ENCODE data around the gene KCNJ4.

The KCNJ4 gene

DNA sequence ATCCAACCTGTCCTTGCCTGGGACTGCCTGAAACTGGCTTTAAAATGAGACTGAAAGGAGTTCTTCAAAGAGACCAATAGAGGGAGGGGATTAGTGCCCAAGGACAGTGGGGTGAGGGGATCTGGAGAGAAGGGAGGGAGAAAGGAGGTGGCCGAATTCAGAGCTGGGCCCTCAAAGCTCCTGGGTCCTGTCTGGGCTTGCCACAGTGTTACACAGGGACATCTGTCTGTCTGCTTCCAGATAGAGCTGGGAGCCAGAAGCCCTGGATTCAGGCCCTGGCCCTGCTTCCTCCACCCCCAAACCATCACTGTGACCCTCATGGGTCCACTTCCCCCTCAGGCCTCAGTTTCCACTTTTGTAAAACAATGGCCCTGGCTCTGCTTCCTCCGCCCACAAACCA lies 3.6 kb downstream of the KCNJ4 start:
- no peak for DNase-seq

DNA sequence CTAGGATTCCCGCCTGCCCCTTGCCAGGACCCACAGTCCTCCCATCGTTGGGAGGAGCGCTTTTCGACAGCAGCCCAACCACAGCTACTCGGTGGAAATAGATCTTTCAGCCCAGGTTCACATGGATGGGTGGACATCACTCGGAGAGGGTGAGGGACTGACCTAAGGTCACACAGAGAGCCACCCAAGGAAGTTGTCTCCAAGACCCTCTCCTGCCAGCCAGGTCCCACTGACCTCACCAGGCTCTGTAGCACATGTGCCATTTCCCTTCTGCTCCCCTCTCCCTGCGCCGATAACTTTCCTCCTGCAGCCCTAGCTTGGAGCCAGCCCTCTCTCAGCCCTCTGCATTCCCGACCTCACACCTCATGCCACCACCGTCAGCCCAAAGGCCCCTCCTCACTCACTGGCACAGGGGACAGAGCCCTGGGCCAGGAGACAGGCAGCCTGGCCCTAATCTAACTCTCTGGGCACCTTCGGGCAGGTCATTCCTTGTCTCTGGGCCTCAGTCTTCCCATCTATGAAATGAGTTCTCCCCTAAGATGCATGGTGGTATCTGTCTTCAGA lies 4.7 kb downstream of the KCNJ4 start:
- no peak for DNase-seq

DNA sequence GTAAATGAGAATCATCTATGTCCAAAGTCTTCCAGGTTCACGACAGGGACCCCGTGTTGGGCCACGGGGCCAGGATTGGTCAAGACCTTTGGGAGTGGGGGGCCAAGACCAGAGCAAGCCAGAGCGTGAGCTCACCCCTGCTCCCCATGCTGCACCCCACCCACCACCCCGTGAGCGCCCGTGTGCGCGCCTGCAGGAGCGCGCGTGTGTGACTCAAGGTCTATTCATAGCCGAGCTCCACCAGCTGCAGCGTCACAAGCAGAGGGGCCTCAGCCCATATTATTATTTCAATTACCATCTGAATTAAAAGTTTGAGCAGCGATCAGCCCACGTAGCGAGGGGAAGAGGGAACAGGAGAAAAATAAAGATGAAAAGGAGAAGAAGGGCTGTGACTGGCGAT lies 5.2 kb downstream of the KCNJ4 start:
- no peak for DNase-seq

DNA sequence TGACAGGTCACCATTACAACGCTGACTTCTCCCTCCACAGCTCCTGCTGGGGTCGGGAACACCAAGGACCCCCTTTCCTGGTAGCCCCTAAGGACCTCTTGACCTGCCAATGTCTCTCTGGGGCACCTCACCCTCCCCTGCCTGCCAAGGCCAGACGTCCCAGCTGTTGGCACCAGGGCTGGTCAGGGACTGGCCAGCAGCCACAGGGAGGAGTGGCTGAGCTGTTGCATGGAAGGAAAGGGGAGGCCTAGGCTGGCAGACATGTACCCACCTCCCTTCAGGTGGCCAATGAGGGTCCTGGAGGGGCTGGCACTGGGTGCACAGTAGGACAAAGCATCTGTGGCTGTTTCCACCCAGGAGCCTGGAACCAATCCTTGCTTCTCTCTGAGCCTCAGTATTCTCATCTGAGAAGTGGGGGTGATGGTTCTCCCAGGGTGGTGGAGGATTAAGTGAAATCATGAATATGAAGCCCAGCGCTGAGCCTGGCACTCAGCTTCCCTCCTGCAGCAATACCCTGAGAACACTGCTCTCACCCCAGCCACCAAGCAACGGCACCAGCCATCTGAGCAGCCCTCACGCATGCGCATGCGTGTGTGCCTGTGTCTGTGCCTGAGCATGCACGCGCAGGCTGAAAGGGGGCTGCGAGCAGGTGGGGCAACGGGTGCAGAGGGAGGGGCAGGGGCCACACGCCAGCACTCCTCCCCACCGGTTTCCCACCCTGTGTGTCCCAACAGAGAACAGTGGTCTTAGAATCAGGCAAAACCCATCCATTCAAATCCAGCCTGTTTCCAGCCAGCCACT lies 5.9 kb downstream of the KCNJ4 start:
- DNase-seq: no peak

GRCh38 chr22:38446018-38446601 lies 8.9 kb downstream of the KCNJ4 start:
- DNase-seq: no peak

DNA sequence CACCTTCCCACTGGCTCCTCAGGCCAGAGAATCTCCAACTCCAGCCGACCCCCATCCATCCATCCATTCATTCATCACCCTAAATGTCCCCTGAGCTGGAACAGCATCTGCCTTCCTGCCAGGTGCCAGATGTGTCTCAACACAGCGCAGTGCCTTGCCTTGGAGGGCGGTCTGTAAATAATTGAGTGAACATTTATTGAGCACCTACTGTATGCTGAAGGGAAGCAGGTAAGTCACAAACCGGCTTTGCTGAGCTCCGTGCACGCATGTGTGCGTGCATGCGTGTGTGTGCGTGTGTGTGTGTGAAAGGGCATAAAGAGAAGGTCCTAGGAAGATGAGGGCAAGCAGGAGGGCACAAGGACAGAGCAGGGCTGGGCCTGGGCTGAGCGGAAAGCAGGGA lies 10.2 kb downstream of the KCNJ4 start:
- DNase-seq: no peak

GRCh38 chr22:38443628-38444521 lies 11.1 kb downstream of the KCNJ4 start:
- DNase-seq: no peak

DNA sequence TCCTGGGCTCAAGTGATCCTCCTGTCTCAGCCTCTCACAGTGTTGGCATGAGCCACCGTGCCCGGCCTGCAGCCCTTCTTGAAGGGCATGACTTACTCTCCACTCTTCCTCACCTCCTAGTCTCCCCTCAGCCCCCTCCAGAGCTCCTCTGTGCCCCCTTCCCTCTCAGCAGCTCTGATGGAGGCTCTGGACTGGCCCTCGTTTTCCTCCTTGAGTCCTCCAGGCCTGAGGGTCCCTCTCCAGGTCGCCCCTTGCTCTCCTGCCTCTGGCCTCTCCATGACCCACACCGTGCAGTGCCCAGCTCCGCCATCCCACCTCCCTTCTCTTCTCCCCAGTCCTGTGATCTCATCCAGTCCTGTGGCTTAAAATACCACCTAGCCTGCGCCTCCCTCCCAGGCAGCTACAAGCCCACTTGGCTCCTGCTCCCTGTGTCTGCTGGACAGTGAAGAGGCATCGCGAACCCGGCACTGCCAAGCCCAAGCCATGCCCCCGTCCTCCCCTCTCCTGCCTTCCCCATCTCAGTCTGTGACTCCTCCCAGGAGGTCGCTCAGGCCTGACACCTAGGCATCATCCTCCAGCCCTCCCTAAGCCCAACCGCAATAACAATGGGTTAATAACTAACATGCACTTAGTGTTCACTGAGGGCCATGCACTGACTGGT lies 11.9 kb downstream of the KCNJ4 start:
- DNase-seq: no peak

DNA sequence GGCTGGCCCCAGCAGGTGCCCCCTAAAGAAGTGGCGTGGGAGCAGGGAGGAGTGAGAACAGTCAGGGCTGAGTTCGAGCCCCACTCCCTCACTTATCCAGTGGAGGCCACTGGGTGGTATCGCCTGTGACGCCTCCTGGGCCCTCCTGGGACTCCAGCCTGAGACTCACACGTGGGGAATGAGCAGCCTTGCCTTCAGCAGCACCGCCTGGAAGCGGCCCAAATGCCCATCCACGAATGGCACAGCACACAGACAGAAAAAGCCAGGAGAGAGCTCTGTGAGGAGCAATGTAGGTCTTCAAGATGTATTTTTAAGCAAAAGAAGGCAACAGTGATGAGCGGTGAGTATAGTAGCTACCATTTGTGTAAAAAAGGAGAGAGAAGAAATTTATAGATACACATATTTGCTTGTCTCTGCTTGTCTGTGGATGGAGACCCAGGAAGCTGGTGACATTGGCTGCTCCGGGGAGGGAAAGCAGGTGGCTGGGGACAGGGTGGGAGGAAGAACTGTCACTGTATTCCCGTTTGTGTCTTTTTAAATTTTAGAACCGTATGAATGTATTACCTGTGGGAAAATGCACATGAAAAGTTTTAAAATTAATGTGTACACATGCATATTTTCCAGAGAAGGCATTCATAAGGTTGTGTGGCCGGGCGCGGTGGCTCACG lies 13.2 kb downstream of the KCNJ4 start:
- DNase-seq: no peak

DNA sequence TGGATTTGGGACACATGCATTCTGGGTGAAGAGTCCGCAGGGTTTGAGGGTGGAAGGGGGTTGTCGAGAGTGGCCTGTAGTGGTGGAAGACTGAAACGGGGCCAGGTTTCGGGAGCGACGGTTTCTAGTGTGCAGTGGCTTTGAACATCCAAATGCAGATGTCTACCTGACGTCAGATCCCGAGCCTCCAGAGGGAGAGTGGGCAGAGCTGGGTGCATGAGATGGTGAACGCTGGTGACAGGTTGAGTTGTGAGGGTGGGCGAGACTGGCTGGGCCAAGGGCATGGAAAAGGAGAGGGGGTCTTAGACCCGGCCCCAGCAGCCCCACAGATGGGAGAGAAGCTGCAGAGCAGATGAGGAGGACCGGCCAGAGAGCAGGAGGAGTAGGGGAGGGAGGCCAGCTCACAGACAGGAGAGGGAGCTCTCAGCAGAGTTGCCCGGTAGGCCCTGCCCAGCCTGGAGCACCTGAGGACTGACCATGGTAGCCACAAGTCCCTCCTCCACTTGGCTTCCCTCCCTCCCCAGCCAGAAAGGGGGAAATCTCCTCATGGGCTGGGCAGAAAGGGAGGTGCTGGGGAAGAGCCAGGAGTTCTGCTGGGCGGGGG lies 14.2 kb downstream of the KCNJ4 start:
- DNase-seq: no peak

- no peak for DNase-seq
Measured at GRCh38 chr22:38437416-38437815, 17.6 kb downstream of the KCNJ4 start.

- no peak for DNase-seq
Measured at GRCh38 chr22:38436629-38437395, 18.2 kb downstream of the KCNJ4 start.

- DNase-seq: no peak
Measured at GRCh38 chr22:38435965-38436364, 19.0 kb downstream of the KCNJ4 start.

DNA sequence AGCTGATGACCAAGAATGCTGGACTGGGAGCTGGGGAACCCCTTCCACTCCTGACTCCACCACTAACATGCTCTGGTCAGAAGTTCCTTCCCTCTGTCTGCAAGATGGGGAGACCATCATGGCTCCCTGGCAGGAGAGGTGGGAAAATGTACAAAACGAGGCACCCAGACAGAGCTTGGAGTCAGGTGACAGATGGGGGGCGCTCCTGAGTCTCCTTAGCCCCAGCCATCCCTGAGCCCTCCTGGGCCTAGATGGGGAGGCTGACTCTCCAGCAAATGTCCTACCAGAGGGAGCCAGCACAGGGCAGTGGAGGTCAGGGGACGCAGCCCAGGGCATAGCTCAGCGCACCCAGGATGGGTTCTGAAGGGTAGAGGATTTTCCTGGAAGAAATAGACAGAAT lies 20.0 kb downstream of the KCNJ4 start:
- no peak for DNase-seq

- no peak for DNase-seq
Measured at GRCh38 chr22:38433871-38434270, 21.1 kb downstream of the KCNJ4 start.

DNA sequence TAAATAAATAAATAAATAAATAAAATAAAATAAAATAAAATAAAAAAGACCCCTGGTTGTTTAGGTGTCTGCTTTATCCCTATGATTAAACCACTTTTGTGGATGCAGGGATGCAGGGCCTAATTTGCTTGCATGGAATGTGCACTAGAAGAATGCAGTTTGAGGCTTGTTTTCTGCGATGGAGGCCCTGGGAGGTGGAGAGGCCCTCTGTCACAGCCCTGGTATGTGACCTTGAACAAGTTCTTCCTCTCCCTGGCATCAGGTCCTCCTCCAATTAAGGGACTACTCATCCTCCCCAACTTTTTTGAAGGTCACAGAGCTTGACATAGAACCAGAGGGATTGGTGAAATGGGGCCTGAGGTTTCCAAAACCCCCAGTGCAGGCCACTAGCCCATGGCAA lies 22.7 kb downstream of the KCNJ4 start:
- DNase-seq: no peak

GRCh38 chr22:38431266-38432010 lies 23.6 kb downstream of the KCNJ4 start:
- no peak for DNase-seq

- DNase-seq: no peak
Measured at GRCh38 chr22:38429499-38430068, 25.4 kb downstream of the KCNJ4 start.

DNA sequence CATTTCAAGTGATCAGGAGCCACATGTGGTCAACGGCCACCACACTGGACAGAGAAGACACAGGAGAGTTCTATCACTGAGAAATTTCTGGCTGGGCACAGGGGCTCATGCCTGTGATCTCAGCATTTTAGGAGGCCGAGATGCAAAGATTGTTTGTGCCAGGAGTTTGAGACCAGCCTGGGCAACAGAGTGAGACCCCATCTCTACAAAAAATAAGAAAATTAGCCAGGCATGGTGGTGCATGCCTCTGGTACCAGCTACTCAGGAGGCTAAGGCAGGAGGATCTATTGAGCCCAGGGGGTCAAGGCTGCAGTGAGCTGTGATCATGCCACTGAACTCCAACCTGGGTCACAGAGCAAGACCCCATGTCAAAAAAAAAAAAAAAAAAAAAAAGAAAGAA lies 26.3 kb downstream of the KCNJ4 start:
- DNase-seq: no peak

- no peak for DNase-seq
Measured at GRCh38 chr22:38427940-38428339, 27.1 kb downstream of the KCNJ4 start.
